ENCODE results near the gene RPP25L. TPM values are rescaled to one million over a fixed set of nuclear protein-coding genes. Genes with fewer than 3 reads are reported as not detected.

The RPP25L gene
- total RNA-seq, 1 experiment from 2014 or later: 51.1 TPM

- Histone ChIP-seq H2AFZ (ENCODE audit: low read depth, low read length, poor library complexity, severe bottlenecking) (no peak overlapping the region), H3K27ac (ENCODE audit: low read depth, low read length) (no peak overlapping the region), H3K9me2 (ENCODE audit: insufficient read depth) (no peaks in the 10 kb centered on the region), H3K4me3 (replicated peaks in 1 of 2; ENCODE audit: low read depth in 1 of 2, low read length in 2 of 2) (no peak overlapping the region), H3K27me3 (ENCODE audit: insufficient read depth, low read length) (no peaks in the 10 kb centered on the region), H3K79me2 (ENCODE audit: insufficient read depth, low read length) (no peaks in the 10 kb centered on the region), H3K9ac (ENCODE audit: low read length) (no peak overlapping the region), H3K36me3 (ENCODE audit: control insufficient read depth in 1 of 2, insufficient read depth in 2 of 2, low read length in 2 of 2) (no peaks in the 10 kb centered on the region), H3K4me1 (ENCODE audit: control insufficient read depth in 1 of 2, insufficient read depth in 2 of 2, low read length in 2 of 2) (no peaks in the 10 kb centered on the region; a peak in 1 of 4 replicates), H4K20me1 (ENCODE audit: insufficient read depth) (no peaks in the 10 kb centered on the region), H3K9me3 (ENCODE audit: control insufficient read depth in 1 of 2, insufficient read depth in 1 of 2, low read depth in 1 of 2, low read length in 2 of 2) (no peaks in the 10 kb centered on the region), H3K4me2 (ENCODE audit: low read length) (no peak overlapping the region)
- POLR2A ChIA-PET: no interaction called here
- RAD21 ChIA-PET (ENCODE audit: low non-redundant PET in 1 of 2, low total read pairs in 2 of 2, uncharacterized antibody in 2 of 2, unreplicated experiment in 2 of 2): no interaction called here
- intact Hi-C loops (cut with micrococcal nuclease): no loop called here
- no TSS peak for BruUV-seq (replicated peaks)
- ATAC-seq (no peak), DNase-seq (ENCODE audit: low read depth, low spot score) (no peak)
- TF ChIP-seq SIN3A (IDR thresholded peaks at IDR 0.05; ENCODE audit: low read depth): no peak
- no peak for TF ChIP-seq CEBPB (IDR thresholded peaks at IDR 0.05; ENCODE audit: low read depth)
- TF ChIP-seq EZH2 (IDR thresholded peaks at IDR 0.05): no peak
- no peak for TF ChIP-seq FOSL1 (IDR thresholded peaks at IDR 0.05; ENCODE audit: low read depth)
- no peak for TF ChIP-seq ATF3 (IDR thresholded peaks at IDR 0.05)
- TF ChIP-seq REST (IDR thresholded peaks at IDR 0.05; ENCODE audit: low read depth): no peak
- TF ChIP-seq EGR1 (IDR thresholded peaks at IDR 0.05; ENCODE audit: low read depth): no peak
- no peak for TF ChIP-seq ZNF274 (IDR thresholded peaks at IDR 0.05; ENCODE audit: low read depth, low read length)
- TF ChIP-seq JUND (IDR thresholded peaks at IDR 0.05): no peak
- no peak for TF ChIP-seq POLR2A (IDR thresholded peaks at IDR 0.05; ENCODE audit: borderline replicate concordance, extremely low read depth, insufficient read depth, insufficient read length)
- no peak for TF ChIP-seq EZH2phosphoT487 (IDR thresholded peaks at IDR 0.05; ENCODE audit: borderline replicate concordance)
- CTCF ChIA-PET: no interaction called here
Observed at GRCh38 chr9:34568774-34569173, 43.1 kb downstream of the RPP25L start.

Measured in HCT116 (cell line).